Prostate gland (tissue), 2 donors: ENCODE measurements around the gene ALKBH5. TPM values are rescaled to one million over a fixed set of nuclear protein-coding genes. Genes with fewer than 3 reads are reported as not detected.

Source experiments
- DNase-seq: peaks from one replicate; pipeline ENCODE4 v3.0.0-alpha.2; 2019; ENCODE audit warnings: low spot score
- H3K27ac ChIP-seq, 2 donors: fragments of 200-600 bp; sonication (generic); 2 replicates each; pipeline ENCODE4 v1.5.1; 2017 to 2019
- H3K27me3 ChIP-seq: fragments of 200-600 bp; sonication (generic); replicated peaks from 2 replicates; pipeline ENCODE4 v1.5.1; 2019; ENCODE audit not compliant: insufficient read depth
- H3K36me3 ChIP-seq, 2 donors: fragments of 200-600 bp; sonication (generic); 1 replicate in 1 of 2; 2 replicates in 1 of 2; pipeline versions ENCODE4 v1.5.1 to v1.8.1; 2017 to 2019
- H3K4me1 ChIP-seq: fragments of 200-600 bp; sonication (generic); replicated peaks from 2 replicates; pipeline ENCODE4 v1.5.1; 2019
- H3K4me3 ChIP-seq, 2 donors: fragments of 200-600 bp; sonication (generic); 2 replicates each; pipeline ENCODE4 v1.5.1; 2017 to 2019
- H3K9me3 ChIP-seq: fragments of 200-600 bp; sonication (generic); 2 replicates; pipeline ENCODE4 v1.5.1; 2017
- CTCF ChIP-seq, 4 experiments: fragments of 200-600 bp in 2 of 4; fragments of 450-650 bp in 2 of 4; sonication (generic) in 2 of 4; IDR thresholded peaks; 1 replicate in 3 of 4; 2 replicates in 1 of 4; pipeline ENCODE4 v1.5.1; 2016 to 2019; ENCODE audit warnings: antibody characterized with exemption in 4 of 4, mild to moderate bottlenecking in 2 of 4, moderate library complexity in 2 of 4
- POLR2A ChIP-seq: fragments of 450-650 bp; IDR thresholded peaks from one replicate; pipeline ENCODE4 v1.6.1; 2016; ENCODE audit warnings: antibody characterized with exemption, mild to moderate bottlenecking
- POLR2AphosphoS5 ChIP-seq: sonication (generic); formaldehyde crosslinking; IDR thresholded peaks from one replicate; pipeline ENCODE4 v1.6.1; 2017; ENCODE audit warnings: antibody characterized with exemption
- WGBS: methylation state at CpG from one replicate; pipeline ENCODE4 v1.1.5; 2018; 5-methylcytosine and 5-hydroxymethylcytosine counted together
- intact Hi-C: fragments of 100-400 bp; cut with DNase I; formaldehyde crosslinking; loops from one replicate; pipeline ENCODE4 v1.14.2; 2022
- total RNA-seq, 2 donors: library from RNA; depleted of rRNA; stranded (reverse); fragments of >200 nt; gene quantifications; one replicate each; pipeline ENCODE4 v1.1.0, GENCODE V29; 2016

Gene ALKBH5
- total RNA-seq, 2 donors from 2014 or later, result 132 to 230 TPM

GRCh38 chr17:18230288-18231141 lies 46.9 kb downstream of the ALKBH5 start:
- TF ChIP-seq CTCF (IDR thresholded peaks at IDR 0.05), result no peak
- no peak for TF ChIP-seq POLR2AphosphoS5
- no peak for TF ChIP-seq POLR2A

DNA sequence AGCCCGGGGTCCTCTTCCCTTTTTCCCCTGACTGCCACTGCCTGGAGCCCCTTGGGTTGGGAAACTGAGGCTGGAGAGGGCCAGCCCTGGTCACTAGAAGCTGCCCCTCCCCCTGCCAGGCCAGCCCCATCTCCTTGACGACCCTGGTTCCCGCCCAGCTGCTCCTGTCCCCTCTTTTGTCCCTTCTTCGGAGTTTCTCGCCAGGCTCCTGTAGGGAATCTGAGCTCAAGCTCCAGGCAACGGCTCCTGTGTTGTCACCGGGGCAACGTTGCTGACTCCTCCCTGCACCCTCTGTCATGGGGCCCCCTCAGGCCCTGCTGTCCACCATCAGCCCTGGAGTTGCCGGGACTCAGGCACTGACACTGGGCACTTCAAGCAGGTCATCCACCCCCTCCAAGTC lies 47.5 kb downstream of the ALKBH5 start:
- intact Hi-C loops, result no loop called here
- TF ChIP-seq POLR2A (no peak), CTCF (IDR thresholded peaks at IDR 0.05) (no peak), POLR2AphosphoS5 (no peak)
- Histone ChIP-seq H3K4me1 (no peaks in the 10 kb centered on the region), H3K4me3 (no peak overlapping the region), H3K36me3 (no peaks in the 10 kb centered on the region), H3K27ac (no peak overlapping the region), H3K27me3 (no peaks in the 10 kb centered on the region), H3K9me3 (no peaks in the 10 kb centered on the region)
- 60% methylated on average over 9 of the region's 9 CpGs for WGBS
- DNase-seq, result no peak

More at GRCh38 chr17:18230288-18231141, 46.9 kb downstream of the ALKBH5 start:
- H3K9me3 ChIP-seq, result no peaks in the 10 kb centered on the region
- H3K27ac ChIP-seq, result no peak overlapping the region
- no peaks in the 10 kb centered on the region for H3K36me3 ChIP-seq
- DNase-seq, result no peak
- no peak overlapping the region for H3K4me3 ChIP-seq
- H3K4me1 ChIP-seq, result no peaks in the 10 kb centered on the region
- H3K27me3 ChIP-seq, result no peaks in the 10 kb centered on the region
- 84% methylated on average over 14 of the region's 14 CpGs for WGBS
- intact Hi-C loops, result no loop called here

- H3K4me1 ChIP-seq, result no peaks in the 10 kb centered on the region
- no peak for DNase-seq
- intact Hi-C loops, result no loop called here
- H3K9me3 ChIP-seq, result no peaks in the 10 kb centered on the region
- H3K4me3 ChIP-seq, result no peak overlapping the region
- WGBS, result 93% methylated on average over 22 of the region's 22 CpGs
- TF ChIP-seq CTCF (IDR thresholded peaks at IDR 0.05) (no peak), POLR2A (no peak), POLR2AphosphoS5 (no peak)
- H3K36me3 ChIP-seq, result no peaks in the 10 kb centered on the region
- H3K27ac ChIP-seq, result no peak overlapping the region
- no peaks in the 10 kb centered on the region for H3K27me3 ChIP-seq
These were observed 50.3 kb downstream of the ALKBH5 start for GRCh38 chr17:18233803-18234518.

- no peak overlapping the region for H3K4me3 ChIP-seq
- no peak for TF ChIP-seq POLR2A
- no peak for TF ChIP-seq CTCF (IDR thresholded peaks at IDR 0.05)
- no peak for TF ChIP-seq POLR2AphosphoS5
- no peaks in the 10 kb centered on the region for H3K27me3 ChIP-seq
- intact Hi-C loops, result no loop called here
- no peaks in the 10 kb centered on the region for H3K4me1 ChIP-seq
- WGBS, result 97% methylated on average over 18 of the region's 22 CpGs
- no peaks in the 10 kb centered on the region for H3K36me3 ChIP-seq
- no peak for DNase-seq
- no peak overlapping the region for H3K27ac ChIP-seq
- H3K9me3 ChIP-seq, result no peaks in the 10 kb centered on the region
These were observed 51.3 kb downstream of the ALKBH5 start for GRCh38 chr17:18234853-18235380.
